DOHH2 (cell line): ENCODE measurements around the gene PPP5C.

ENCODE experiments used
- H3F3A ChIP-seq: fragments of 200-600 bp; sonication (generic), shearing (Covaris generic); 2 replicates; pipeline ENCODE4 v1.6.0; 2016; ENCODE audit warnings: antibody characterized with exemption, mild to moderate bottlenecking; ENCODE audit not compliant: control insufficient read depth, insufficient read depth
- H3K27ac ChIP-seq: fragments of 200-600 bp; sonication (generic); 2 replicates; pipeline ENCODE4 v1.5.1; 2014; ENCODE audit warnings: low read depth, mild to moderate bottlenecking, low read length, moderate library complexity
- H3K27me3 ChIP-seq: fragments of 200-600 bp; sonication (generic); 2 replicates; pipeline ENCODE4 v1.6.1; 2014; ENCODE audit warnings: mild to moderate bottlenecking, low read length, mixed read lengths; ENCODE audit not compliant: control insufficient read depth
- H3K36me3 ChIP-seq: fragments of 200-600 bp; sonication (generic); 2 replicates; pipeline ENCODE4 v1.6.1; 2014; ENCODE audit warnings: mild to moderate bottlenecking, low read length, moderate library complexity, mixed read lengths; ENCODE audit not compliant: control insufficient read depth
- H3K4me1 ChIP-seq: fragments of 200-600 bp; sonication (generic); 2 replicates; pipeline ENCODE4 v1.6.1; 2014; ENCODE audit warnings: mild to moderate bottlenecking, low read length, mixed read lengths; ENCODE audit not compliant: control insufficient read depth
- H3K4me2 ChIP-seq: fragments of 200-600 bp; sonication (generic); 2 replicates; pipeline ENCODE4 v1.6.0; 2014; ENCODE audit warnings: mild to moderate bottlenecking, low read length, moderate library complexity
- H3K4me3 ChIP-seq: fragments of 200-600 bp; sonication (generic); 2 replicates; pipeline ENCODE4 v1.5.1; 2014; ENCODE audit warnings: mild to moderate bottlenecking, low read length, mixed read lengths
- H3K79me2 ChIP-seq: fragments of 200-600 bp; sonication (generic); 2 replicates; pipeline ENCODE4 v1.6.1; 2014; ENCODE audit warnings: mild to moderate bottlenecking, low read length, mixed read lengths; ENCODE audit not compliant: control insufficient read depth
- H3K9me2 ChIP-seq: fragments of 200-600 bp; sonication (generic); replicated peaks from 2 replicates; pipeline ENCODE4 v1.6.1; 2014; ENCODE audit warnings: mild to moderate bottlenecking, low read length, mixed read lengths; ENCODE audit not compliant: control insufficient read depth
- H3K9me3 ChIP-seq: fragments of 200-600 bp; sonication (generic); 2 replicates; pipeline ENCODE4 v1.6.1; 2014; ENCODE audit warnings: antibody characterized with exemption, low read length, mixed read lengths; ENCODE audit not compliant: control insufficient read depth, insufficient read depth
- H4K20me1 ChIP-seq: fragments of 200-600 bp; sonication (generic); 2 replicates; pipeline ENCODE4 v1.6.0; 2014; ENCODE audit warnings: low read depth, mild to moderate bottlenecking, antibody characterized with exemption, low read length, moderate library complexity; ENCODE audit not compliant: control insufficient read depth, insufficient read depth
- EZH2phosphoT487 ChIP-seq: fragments of 200-600 bp; sonication (generic); IDR thresholded peaks from 2 replicates; pipeline ENCODE4 v1.6.1; 2017; ENCODE audit warnings: borderline replicate concordance, mild to moderate bottlenecking, antibody characterized with exemption, low read length, moderate library complexity, mixed read lengths
- TF ChIP-seq, protein P1 (sequence below): fragments of 200-600 bp; sonication (generic); IDR thresholded peaks from one replicate; pipeline ENCODE4 v1.5.1; 2014; ENCODE audit warnings: antibody characterized with exemption, mild to moderate bottlenecking, low read depth, low read length; ENCODE audit not compliant: poor library complexity, severe bottlenecking

PPP5C gene

DNA sequence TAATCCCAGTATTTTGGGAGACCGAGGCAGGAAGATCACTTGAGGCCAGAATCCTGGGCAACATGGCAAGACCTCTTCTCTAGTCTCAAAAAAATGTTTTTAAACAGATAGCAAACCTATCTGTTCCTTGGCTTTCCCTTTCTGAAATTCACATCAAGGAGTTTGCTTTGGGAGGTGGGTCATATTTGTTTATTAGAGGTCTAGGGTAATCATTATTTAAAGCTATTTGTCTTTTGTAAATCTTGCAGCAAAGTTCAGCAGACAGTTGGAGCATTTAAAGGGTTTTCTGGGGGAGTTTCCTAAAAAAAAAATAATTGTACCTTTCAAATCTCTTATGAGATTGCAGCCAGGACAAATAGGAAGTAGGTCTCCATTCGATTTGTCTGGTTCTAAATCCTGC is 17.5 kb downstream of the PPP5C start:
- peaks cover 88% of the 10 kb centered on the region for H3K79me2 ChIP-seq
- H3F3A ChIP-seq: no peaks in the 10 kb centered on the region
- no peak overlapping the region for H3K27ac ChIP-seq
- H3K9me3 ChIP-seq: no peaks in the 10 kb centered on the region
- no peaks in the 10 kb centered on the region for H3K27me3 ChIP-seq
- peaks cover 13% of the 10 kb centered on the region for H3K4me1 ChIP-seq
- H3K4me2 ChIP-seq: no peak overlapping the region
- H3K36me3 ChIP-seq: peaks cover 65% of the 10 kb centered on the region
- TF ChIP-seq, protein P1, sequence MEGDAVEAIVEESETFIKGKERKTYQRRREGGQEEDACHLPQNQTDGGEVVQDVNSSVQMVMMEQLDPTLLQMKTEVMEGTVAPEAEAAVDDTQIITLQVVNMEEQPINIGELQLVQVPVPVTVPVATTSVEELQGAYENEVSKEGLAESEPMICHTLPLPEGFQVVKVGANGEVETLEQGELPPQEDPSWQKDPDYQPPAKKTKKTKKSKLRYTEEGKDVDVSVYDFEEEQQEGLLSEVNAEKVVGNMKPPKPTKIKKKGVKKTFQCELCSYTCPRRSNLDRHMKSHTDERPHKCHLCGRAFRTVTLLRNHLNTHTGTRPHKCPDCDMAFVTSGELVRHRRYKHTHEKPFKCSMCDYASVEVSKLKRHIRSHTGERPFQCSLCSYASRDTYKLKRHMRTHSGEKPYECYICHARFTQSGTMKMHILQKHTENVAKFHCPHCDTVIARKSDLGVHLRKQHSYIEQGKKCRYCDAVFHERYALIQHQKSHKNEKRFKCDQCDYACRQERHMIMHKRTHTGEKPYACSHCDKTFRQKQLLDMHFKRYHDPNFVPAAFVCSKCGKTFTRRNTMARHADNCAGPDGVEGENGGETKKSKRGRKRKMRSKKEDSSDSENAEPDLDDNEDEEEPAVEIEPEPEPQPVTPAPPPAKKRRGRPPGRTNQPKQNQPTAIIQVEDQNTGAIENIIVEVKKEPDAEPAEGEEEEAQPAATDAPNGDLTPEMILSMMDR: no peak
- TF ChIP-seq EZH2phosphoT487: no peak
- no peak overlapping the region for H3K4me3 ChIP-seq
- H4K20me1 ChIP-seq: peaks cover 12% of the 10 kb centered on the region
- H3K9me2 ChIP-seq: no peaks in the 10 kb centered on the region

DNA sequence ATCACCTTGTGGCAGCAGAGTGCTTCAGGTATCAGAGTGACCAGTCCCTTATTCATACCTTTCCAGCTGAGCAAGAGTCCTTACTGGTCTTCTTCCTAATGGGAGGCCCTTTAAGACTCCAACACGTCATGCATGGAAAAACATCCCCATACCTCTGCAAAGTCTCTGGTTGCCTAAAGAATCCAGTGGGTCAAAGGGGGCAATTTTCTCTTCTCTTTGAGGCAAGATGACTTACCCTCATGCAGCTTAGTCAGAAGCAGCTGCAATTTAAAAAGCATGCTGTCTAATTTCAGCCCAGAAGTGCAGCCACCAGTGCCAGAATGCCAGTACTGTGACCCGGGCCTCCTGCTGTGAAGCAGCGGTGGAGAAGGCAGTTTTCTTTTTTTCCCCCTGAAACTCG is 18.7 kb downstream of the PPP5C start:
- Histone ChIP-seq H3K27me3 (no peaks in the 10 kb centered on the region), H3K9me3 (no peaks in the 10 kb centered on the region), H3F3A (no peaks in the 10 kb centered on the region), H3K27ac (no peak overlapping the region), H3K4me2 (no peak overlapping the region), H3K4me1 (peaks cover 9% of the 10 kb centered on the region), H3K9me2 (no peaks in the 10 kb centered on the region), H4K20me1 (peaks cover 12% of the 10 kb centered on the region), H3K36me3 (peaks cover 65% of the 10 kb centered on the region), H3K4me3 (no peak overlapping the region), H3K79me2 (peaks cover 82% of the 10 kb centered on the region)
- no peak for TF ChIP-seq EZH2phosphoT487
- TF ChIP-seq, protein P1: no peak

DNA sequence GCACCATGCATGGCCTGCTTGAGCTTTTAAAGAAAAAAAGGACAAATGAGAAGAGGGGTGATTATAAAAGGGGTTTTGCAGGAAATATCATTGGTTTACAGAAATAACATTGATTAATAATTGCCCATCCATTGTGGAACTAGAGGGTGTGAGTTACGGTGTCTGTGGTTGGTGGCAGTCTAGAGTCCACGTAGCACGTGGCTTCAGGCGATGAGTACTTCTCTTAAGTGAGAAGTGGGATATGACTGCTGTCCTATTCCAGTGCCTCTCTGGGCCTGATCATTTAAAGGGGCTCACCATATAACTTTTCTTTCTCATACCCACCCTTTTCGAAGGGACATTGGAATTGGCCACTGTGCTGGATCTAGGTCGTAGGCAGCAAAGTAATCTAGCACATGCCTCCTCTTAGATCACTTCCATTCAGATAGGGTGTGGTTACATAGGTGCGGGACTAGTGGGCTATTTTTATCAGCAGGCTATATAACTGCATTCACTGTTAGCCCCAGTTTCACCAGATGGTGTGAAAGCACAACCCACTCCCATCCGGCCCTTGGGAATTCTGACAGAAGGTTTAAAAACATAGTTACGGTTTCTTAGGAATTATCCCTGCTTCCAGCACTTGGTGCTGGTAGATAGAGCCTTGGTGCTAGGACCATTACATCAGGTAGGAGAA is 19.9 kb downstream of the PPP5C start:
- Histone ChIP-seq H3K27ac (no peak overlapping the region), H3K27me3 (no peaks in the 10 kb centered on the region), H3K4me3 (no peak overlapping the region), H3K9me2 (no peaks in the 10 kb centered on the region), H3K4me2 (no peak overlapping the region), H3K9me3 (no peaks in the 10 kb centered on the region), H3K4me1 (peaks cover 3% of the 10 kb centered on the region; the same call in 1 of the 2 replicates), H3K36me3 (peaks cover 68% of the 10 kb centered on the region), H4K20me1 (peaks cover 12% of the 10 kb centered on the region), H3F3A (no peaks in the 10 kb centered on the region), H3K79me2 (peaks cover 83% of the 10 kb centered on the region)
- TF ChIP-seq EZH2phosphoT487: no peak
- TF ChIP-seq, protein P1: no peak
